Measurements from ENCODE around the gene TP63. TPM values are rescaled to one million over a fixed set of nuclear protein-coding genes. Genes with fewer than 3 reads are reported as not detected.

The TP63 gene
- total and polyA plus RNA-seq, 9 donors = 7.0 to 26.5 (median 14.8) TPM

GRCh38 chr3:189624130-189624529 lies 7.1 kb upstream of the TP63 start:
- no peak for DNase-seq
- H3K4me3 ChIP-seq (ENCODE audit: low read length) = no peak overlapping the region
- H3K4me1 ChIP-seq (ENCODE audit: control insufficient read depth, insufficient read depth, low read length) = peaks cover 5% of the 10 kb centered on the region
- H3K36me3 ChIP-seq (ENCODE audit: control insufficient read depth, insufficient read depth, low read length) = no peaks in the 10 kb centered on the region
- no peaks in the 10 kb centered on the region for H3K9me3 ChIP-seq (replicated peaks; ENCODE audit: control insufficient read depth, low read depth, low read length)
- WGBS (ENCODE audit: insufficient coverage) = no CpG with 5 or more reads among the region's 1 CpG
- no peak overlapping the region for H3K27ac ChIP-seq (ENCODE audit: low read length)
- no peaks in the 10 kb centered on the region for H3K27me3 ChIP-seq (ENCODE audit: control insufficient read depth, insufficient read depth, low read length)

- H3K4me3 ChIP-seq (ENCODE audit: low read length) = no peak overlapping the region
- H3K36me3 ChIP-seq (ENCODE audit: control insufficient read depth, insufficient read depth, low read length) = no peaks in the 10 kb centered on the region
- no peak overlapping the region for H3K27ac ChIP-seq (ENCODE audit: low read length)
- WGBS (ENCODE audit: insufficient coverage) = 67% methylated on average over 1 of the region's 3 CpGs
- no peaks in the 10 kb centered on the region for H3K9me3 ChIP-seq (replicated peaks; ENCODE audit: control insufficient read depth, low read depth, low read length)
- DNase-seq = no peak
- peaks cover 9% of the 10 kb centered on the region for H3K4me1 ChIP-seq (ENCODE audit: control insufficient read depth, insufficient read depth, low read length)
- H3K27me3 ChIP-seq (ENCODE audit: control insufficient read depth, insufficient read depth, low read length) = no peaks in the 10 kb centered on the region
Measured at GRCh38 chr3:189625071-189625470, 6.1 kb upstream of the TP63 start.

GRCh38 chr3:189625572-189625971 lies 5.6 kb upstream of the TP63 start:
- Histone ChIP-seq H3K4me1 (ENCODE audit: control insufficient read depth, insufficient read depth, low read length) (peaks cover 9% of the 10 kb centered on the region), H3K4me3 (ENCODE audit: low read length) (no peak overlapping the region), H3K9me3 (replicated peaks; ENCODE audit: control insufficient read depth, low read depth, low read length) (no peaks in the 10 kb centered on the region), H3K36me3 (ENCODE audit: control insufficient read depth, insufficient read depth, low read length) (no peaks in the 10 kb centered on the region), H3K27ac (ENCODE audit: low read length) (peak overlapping the region; percentile 73), H3K27me3 (ENCODE audit: control insufficient read depth, insufficient read depth, low read length) (no peaks in the 10 kb centered on the region)
- peak; percentile 59 for DNase-seq
- no CpG with 5 or more reads among the region's 2 CpGs for WGBS (ENCODE audit: insufficient coverage)

GRCh38 chr3:189626286-189626685 lies 4.9 kb upstream of the TP63 start:
- DNase-seq = peak; percentile 38

GRCh38 chr3:189629803-189630455 lies 1.3 kb upstream of the TP63 start:
- peak; percentile 76 for DNase-seq
- peaks cover 9% of the 10 kb centered on the region for H3K4me1 ChIP-seq (ENCODE audit: control insufficient read depth, insufficient read depth, low read length)
- H3K27me3 ChIP-seq (ENCODE audit: control insufficient read depth, insufficient read depth, low read length) = no peaks in the 10 kb centered on the region
- no peaks in the 10 kb centered on the region for H3K9me3 ChIP-seq (replicated peaks; ENCODE audit: control insufficient read depth, low read depth, low read length)
- no peak overlapping the region for H3K4me3 ChIP-seq (ENCODE audit: low read length)
- WGBS (ENCODE audit: insufficient coverage) = no CpG with 5 or more reads among the region's 3 CpGs
- peak overlapping the region; percentile 13 for H3K27ac ChIP-seq (ENCODE audit: low read length)
- H3K36me3 ChIP-seq (ENCODE audit: control insufficient read depth, insufficient read depth, low read length) = no peaks in the 10 kb centered on the region

More at GRCh38 chr3:189626286-189626685, 4.9 kb upstream of the TP63 start:
- H3K9me3 ChIP-seq (replicated peaks; ENCODE audit: control insufficient read depth, low read depth, low read length) = no peaks in the 10 kb centered on the region
- H3K4me1 ChIP-seq (ENCODE audit: control insufficient read depth, insufficient read depth, low read length) = peaks cover 9% of the 10 kb centered on the region
- peak overlapping the region; percentile 73 for H3K27ac ChIP-seq (ENCODE audit: low read length)
- H3K36me3 ChIP-seq (ENCODE audit: control insufficient read depth, insufficient read depth, low read length) = no peaks in the 10 kb centered on the region
- H3K27me3 ChIP-seq (ENCODE audit: control insufficient read depth, insufficient read depth, low read length) = no peaks in the 10 kb centered on the region
- 63% methylated on average over 1 of the region's 1 CpG for WGBS (ENCODE audit: insufficient coverage)
- H3K4me3 ChIP-seq (ENCODE audit: low read length) = no peak overlapping the region

GRCh38 chr3:189630767-189631372 lies 319 bp upstream of the TP63 start:
- no peaks in the 10 kb centered on the region for H3K9me3 ChIP-seq (replicated peaks; ENCODE audit: control insufficient read depth, low read depth, low read length)
- peak; percentile 70 for DNase-seq
- 59% methylated on average over 2 of the region's 8 CpGs for WGBS (ENCODE audit: insufficient coverage)
- H3K27me3 ChIP-seq (ENCODE audit: control insufficient read depth, insufficient read depth, low read length) = no peaks in the 10 kb centered on the region
- peak overlapping the region; percentile 6 for H3K4me3 ChIP-seq (ENCODE audit: low read length)
- H3K4me1 ChIP-seq (ENCODE audit: control insufficient read depth, insufficient read depth, low read length) = peaks cover 9% of the 10 kb centered on the region
- peak overlapping the region; percentile 74 for H3K27ac ChIP-seq (ENCODE audit: low read length)
- H3K36me3 ChIP-seq (ENCODE audit: control insufficient read depth, insufficient read depth, low read length) = no peaks in the 10 kb centered on the region

- Histone ChIP-seq H3K27me3 (ENCODE audit: control insufficient read depth, insufficient read depth, low read length) (no peaks in the 10 kb centered on the region), H3K4me3 (ENCODE audit: low read length) (peak overlapping the region; percentile 6), H3K36me3 (ENCODE audit: control insufficient read depth, insufficient read depth, low read length) (no peaks in the 10 kb centered on the region), H3K9me3 (replicated peaks; ENCODE audit: control insufficient read depth, low read depth, low read length) (no peaks in the 10 kb centered on the region), H3K27ac (ENCODE audit: low read length) (peak overlapping the region; percentile 74), H3K4me1 (ENCODE audit: control insufficient read depth, insufficient read depth, low read length) (peaks cover 6% of the 10 kb centered on the region)
- no peak for DNase-seq
- WGBS (ENCODE audit: insufficient coverage) = no CpG with 5 or more reads among the region's 6 CpGs
Measured at GRCh38 chr3:189631409-189631808, 220 bp downstream of the TP63 start.

- Histone ChIP-seq H3K9me3 (replicated peaks; ENCODE audit: control insufficient read depth, low read depth, low read length) (no peaks in the 10 kb centered on the region), H3K27me3 (ENCODE audit: control insufficient read depth, insufficient read depth, low read length) (no peaks in the 10 kb centered on the region), H3K36me3 (ENCODE audit: control insufficient read depth, insufficient read depth, low read length) (no peaks in the 10 kb centered on the region), H3K4me3 (ENCODE audit: low read length) (peak overlapping the region; percentile 18), H3K4me1 (ENCODE audit: control insufficient read depth, insufficient read depth, low read length) (peaks cover 4% of the 10 kb centered on the region), H3K27ac (ENCODE audit: low read length) (peak overlapping the region; percentile 25)
- 63% methylated on average over 4 of the region's 5 CpGs for WGBS (ENCODE audit: insufficient coverage)
- peak; percentile 14 for DNase-seq
Measured at GRCh38 chr3:189632242-189632641, 1.1 kb downstream of the TP63 start.

GRCh38 chr3:189635339-189635738 lies 4.2 kb downstream of the TP63 start:
- no peak overlapping the region for H3K27ac ChIP-seq (ENCODE audit: low read length)
- 35% methylated on average over 3 of the region's 3 CpGs for WGBS (ENCODE audit: insufficient coverage)
- no peaks in the 10 kb centered on the region for H3K27me3 ChIP-seq (ENCODE audit: control insufficient read depth, insufficient read depth, low read length)
- peak; percentile 18 for DNase-seq
- no peaks in the 10 kb centered on the region for H3K36me3 ChIP-seq (ENCODE audit: control insufficient read depth, insufficient read depth, low read length)
- no peaks in the 10 kb centered on the region for H3K4me1 ChIP-seq (ENCODE audit: control insufficient read depth, insufficient read depth, low read length)
- no peaks in the 10 kb centered on the region for H3K9me3 ChIP-seq (replicated peaks; ENCODE audit: control insufficient read depth, low read depth, low read length)
- no peak overlapping the region for H3K4me3 ChIP-seq (ENCODE audit: low read length)

- Histone ChIP-seq H3K36me3 (ENCODE audit: control insufficient read depth, insufficient read depth, low read length) (no peaks in the 10 kb centered on the region), H3K27ac (ENCODE audit: low read length) (no peak overlapping the region), H3K9me3 (replicated peaks; ENCODE audit: control insufficient read depth, low read depth, low read length) (no peaks in the 10 kb centered on the region), H3K4me1 (ENCODE audit: control insufficient read depth, insufficient read depth, low read length) (no peaks in the 10 kb centered on the region), H3K4me3 (ENCODE audit: low read length) (no peak overlapping the region), H3K27me3 (ENCODE audit: control insufficient read depth, insufficient read depth, low read length) (no peaks in the 10 kb centered on the region)
- no CpG with 5 or more reads among the region's 5 CpGs for WGBS (ENCODE audit: insufficient coverage)
- DNase-seq = no peak
Measured at GRCh38 chr3:189636048-189636447, 4.9 kb downstream of the TP63 start.

All from muscle of leg (tissue), 11 donors.